HG03520 (cell line): ENCODE results near the gene DNAI2.

Experiments used
- ATAC-seq: cut with Tn5 transposase; IDR thresholded peaks from one replicate; pipeline ENCODE4 v1.9.1; 2021; ENCODE audit warnings: mild to moderate bottlenecking, moderate library complexity; ENCODE audit not compliant: unreplicated experiment

The DNAI2 gene

GRCh38 chr17:74336307-74336706, 62.3 kb downstream of the DNAI2 start:
- ATAC-seq: no peak

GRCh38 chr17:74337834-74338500, 63.9 kb downstream of the DNAI2 start:
- ATAC-seq: no peak

GRCh38 chr17:74339537-74340195, 65.6 kb downstream of the DNAI2 start:
- no peak for ATAC-seq

GRCh38 chr17:74340470-74341023, 66.5 kb downstream of the DNAI2 start:
- no peak for ATAC-seq

GRCh38 chr17:74342224-74342623, 68.2 kb downstream of the DNAI2 start:
- no peak for ATAC-seq

- ATAC-seq: no peak
These were observed 69.1 kb downstream of the DNAI2 start for GRCh38 chr17:74343121-74343520.

GRCh38 chr17:74343526-74344284, 69.7 kb downstream of the DNAI2 start:
- no peak for ATAC-seq

GRCh38 chr17:74344658-74345057, 70.6 kb downstream of the DNAI2 start:
- ATAC-seq: no peak

- no peak for ATAC-seq
These were observed 71.6 kb downstream of the DNAI2 start for GRCh38 chr17:74345433-74346241.

GRCh38 chr17:74347646-74348045, 73.6 kb downstream of the DNAI2 start:
- no peak for ATAC-seq

GRCh38 chr17:74349120-74349519, 75.1 kb downstream of the DNAI2 start:
- no peak for ATAC-seq

- no peak for ATAC-seq
These were observed 76.5 kb downstream of the DNAI2 start for GRCh38 chr17:74350486-74350885.

- ATAC-seq: no peak
These were observed 77.6 kb downstream of the DNAI2 start for GRCh38 chr17:74351552-74352210.

- no peak for ATAC-seq
These were observed 79.5 kb downstream of the DNAI2 start for GRCh38 chr17:74353446-74354060.

GRCh38 chr17:74354123-74354522, 80.1 kb downstream of the DNAI2 start:
- ATAC-seq: no peak

GRCh38 chr17:74354561-74354960, 80.5 kb downstream of the DNAI2 start:
- no peak for ATAC-seq

GRCh38 chr17:74355065-74355464, 81.0 kb downstream of the DNAI2 start:
- no peak for ATAC-seq

GRCh38 chr17:74356646-74357465, 82.8 kb downstream of the DNAI2 start:
- no peak for ATAC-seq

- no peak for ATAC-seq
These were observed 83.4 kb downstream of the DNAI2 start for GRCh38 chr17:74357466-74357809.
